Measurements from ENCODE around the gene ZNF816. TPM values are rescaled to one million over a fixed set of nuclear protein-coding genes. Genes with fewer than 3 reads are reported as not detected.
A peak's percentile ranks its signal among the peaks of the same experiment; 100 is the strongest.

The ZNF816 gene
- 10.4 and 12.3 TPM in 2 replicates for total RNA-seq (2014; rRNA removed; shearing (Covaris generic))

GRCh38 chr19:52962394-52963246, at the start of gene ZNF816:
Gene ZNF816 (minus strand): TSS chr19:52962881. CDS start chr19:52956089, 6,792 bp downstream.
- DNase-seq, result peak; percentile 97
- Histone ChIP-seq H3K4me3 (peak within 1 kb of the TSS; percentile 76), H3K9me3 (replicated peaks) (0 out of 2 replicates have a peak, but pooled peaks cover 2% of the 10 kb centered on the region), H3K27me3 (no peaks in the 10 kb centered on the region), H3K4me1 (no peaks in the 10 kb centered on the region), H3K27ac (peak within 1 kb of the TSS; percentile 51), H3K36me3 (no peaks in the 10 kb centered on the region)

DNA sequence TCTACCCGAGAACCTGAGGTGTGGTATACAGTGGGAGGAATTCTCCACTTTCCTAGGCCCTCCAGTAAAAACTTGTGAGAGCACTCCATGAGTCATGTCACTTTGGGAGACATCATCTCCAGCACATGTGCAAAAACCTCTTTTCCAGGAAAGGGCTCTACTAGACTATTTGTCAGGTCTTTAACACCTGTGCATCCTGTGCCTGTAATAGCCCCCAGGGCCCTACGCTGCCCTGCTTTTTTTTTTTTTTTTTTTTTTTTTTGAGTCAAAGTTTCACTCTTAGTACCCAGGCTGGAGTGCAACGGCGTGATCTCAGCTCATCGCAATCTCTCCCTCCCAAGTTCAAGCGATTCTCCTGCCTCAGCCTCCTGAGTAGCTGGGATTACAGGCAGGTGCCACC, 49.3 kb upstream of the ZNF816 start:
- Histone ChIP-seq H3K4me3 (no peak overlapping the region), H3K36me3 (no peaks in the 10 kb centered on the region), H3K27me3 (no peaks in the 10 kb centered on the region), H3K27ac (no peak overlapping the region), H3K4me1 (no peaks in the 10 kb centered on the region), H3K9me3 (replicated peaks) (no peaks in the 10 kb centered on the region)
- no peak for DNase-seq

DNA sequence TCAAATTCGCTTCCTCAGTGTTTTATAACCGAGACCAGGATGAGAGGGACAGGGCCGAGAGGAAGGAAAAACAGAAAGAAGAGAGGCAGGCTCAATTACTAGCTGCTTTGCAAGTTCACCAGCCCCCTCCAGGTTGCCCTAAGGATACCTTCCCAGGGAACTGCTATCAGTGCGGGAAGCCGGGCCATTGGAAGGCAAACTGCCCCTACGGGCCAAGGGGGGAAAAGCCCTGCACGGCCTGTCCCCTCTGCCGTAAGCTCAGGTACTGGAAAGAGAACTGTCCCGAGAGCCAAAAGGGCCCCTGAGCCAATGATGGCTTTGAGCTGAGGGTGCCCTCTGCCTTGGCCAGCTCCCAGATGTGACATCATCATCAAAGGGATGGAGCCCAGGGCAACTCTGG, 47.8 kb upstream of the ZNF816 start:
- no peaks in the 10 kb centered on the region for H3K27me3 ChIP-seq
- no peak overlapping the region for H3K27ac ChIP-seq
- no peaks in the 10 kb centered on the region for H3K9me3 ChIP-seq (replicated peaks)
- DNase-seq, result no peak
- H3K36me3 ChIP-seq, result no peaks in the 10 kb centered on the region
- H3K4me3 ChIP-seq, result no peak overlapping the region
- H3K4me1 ChIP-seq, result no peaks in the 10 kb centered on the region

DNA sequence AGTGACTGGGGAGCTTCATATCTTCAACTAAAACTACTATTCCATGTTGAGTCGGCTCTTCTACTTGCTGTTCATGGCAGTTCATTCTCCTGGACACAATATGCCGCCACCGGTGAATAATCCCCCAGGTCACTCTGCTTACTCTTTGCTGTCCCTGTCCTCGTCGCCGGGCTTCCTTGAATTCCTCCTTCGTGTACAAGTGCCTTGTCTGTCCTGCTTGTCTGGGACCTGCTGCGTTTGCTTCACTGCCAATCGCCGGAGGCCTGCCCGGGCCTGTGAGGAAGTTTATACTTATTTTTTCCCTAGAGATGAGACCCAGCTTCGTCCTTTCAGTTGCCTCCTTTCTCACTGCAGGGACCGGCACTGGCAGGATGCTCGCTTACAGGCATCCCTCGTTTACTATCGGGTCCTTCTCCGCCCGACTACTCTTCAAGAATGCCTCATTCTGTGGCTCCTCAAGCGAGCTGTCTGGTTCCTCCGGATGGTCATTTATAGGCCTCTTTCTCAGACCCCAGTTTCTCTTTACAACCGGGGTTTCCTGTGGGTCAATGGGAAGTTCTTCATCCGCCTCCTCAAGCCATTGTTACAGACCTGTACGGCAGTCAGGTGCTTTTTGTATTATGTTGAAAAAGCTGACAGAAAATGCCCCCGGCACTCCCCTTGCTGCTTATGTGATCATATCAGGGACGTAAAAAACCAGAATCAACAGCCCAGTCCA, 45.5 kb upstream of the ZNF816 start:
- Histone ChIP-seq H3K4me1 (no peaks in the 10 kb centered on the region), H3K36me3 (no peaks in the 10 kb centered on the region), H3K27ac (no peak overlapping the region), H3K9me3 (replicated peaks) (no peaks in the 10 kb centered on the region), H3K27me3 (no peaks in the 10 kb centered on the region), H3K4me3 (no peak overlapping the region)
- DNase-seq, result no peak

GRCh38 chr19:53007606-53008005, 44.9 kb upstream of the ZNF816 start:
- no peak for DNase-seq
- H3K4me1 ChIP-seq, result no peaks in the 10 kb centered on the region
- H3K4me3 ChIP-seq, result no peak overlapping the region
- no peaks in the 10 kb centered on the region for H3K27me3 ChIP-seq
- H3K36me3 ChIP-seq, result no peaks in the 10 kb centered on the region
- H3K9me3 ChIP-seq (replicated peaks), result no peaks in the 10 kb centered on the region
- H3K27ac ChIP-seq, result no peak overlapping the region

DNA sequence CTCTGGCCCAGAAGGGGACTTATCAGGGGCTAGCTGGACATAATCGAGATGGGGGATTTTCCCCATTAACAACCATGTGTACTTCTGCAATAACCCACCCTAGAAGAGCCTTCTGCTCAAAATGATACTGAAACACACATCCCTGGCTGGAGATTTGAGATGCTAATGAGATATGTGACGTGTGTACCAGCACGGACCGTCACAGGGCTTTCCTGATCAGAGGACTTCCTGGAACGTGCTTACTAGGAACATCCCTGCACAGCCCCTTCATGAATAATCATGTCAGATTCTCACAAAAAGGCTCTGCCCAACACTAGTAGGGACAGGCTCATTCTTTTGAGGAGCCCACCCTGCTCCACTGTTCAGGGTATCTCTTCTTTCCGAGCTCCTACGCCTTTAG, 44.5 kb upstream of the ZNF816 start:
- H3K9me3 ChIP-seq (replicated peaks), result no peaks in the 10 kb centered on the region
- no peak overlapping the region for H3K27ac ChIP-seq
- no peak overlapping the region for H3K4me3 ChIP-seq
- no peaks in the 10 kb centered on the region for H3K36me3 ChIP-seq
- H3K27me3 ChIP-seq, result no peaks in the 10 kb centered on the region
- H3K4me1 ChIP-seq, result no peaks in the 10 kb centered on the region
- no peak for DNase-seq

GRCh38 chr19:53004242-53004641, 41.6 kb upstream of the ZNF816 start:
- Histone ChIP-seq H3K4me3 (no peak overlapping the region), H3K4me1 (no peaks in the 10 kb centered on the region), H3K36me3 (no peaks in the 10 kb centered on the region), H3K27me3 (no peaks in the 10 kb centered on the region), H3K27ac (no peak overlapping the region), H3K9me3 (replicated peaks) (no peaks in the 10 kb centered on the region)
- no peak for DNase-seq

GRCh38 chr19:53002479-53002878, 39.8 kb upstream of the ZNF816 start:
- Histone ChIP-seq H3K4me3 (no peak overlapping the region), H3K27ac (no peak overlapping the region), H3K9me3 (replicated peaks) (no peaks in the 10 kb centered on the region), H3K27me3 (no peaks in the 10 kb centered on the region), H3K4me1 (no peaks in the 10 kb centered on the region), H3K36me3 (no peaks in the 10 kb centered on the region)
- no peak for DNase-seq

- H3K9me3 ChIP-seq (replicated peaks), result no peaks in the 10 kb centered on the region
- no peaks in the 10 kb centered on the region for H3K36me3 ChIP-seq
- H3K4me1 ChIP-seq, result no peaks in the 10 kb centered on the region
- H3K4me3 ChIP-seq, result no peak overlapping the region
- H3K27ac ChIP-seq, result no peak overlapping the region
- DNase-seq, result no peak
- no peaks in the 10 kb centered on the region for H3K27me3 ChIP-seq
These were observed 35.3 kb upstream of the ZNF816 start for GRCh38 chr19:52997975-52998374.

DNA sequence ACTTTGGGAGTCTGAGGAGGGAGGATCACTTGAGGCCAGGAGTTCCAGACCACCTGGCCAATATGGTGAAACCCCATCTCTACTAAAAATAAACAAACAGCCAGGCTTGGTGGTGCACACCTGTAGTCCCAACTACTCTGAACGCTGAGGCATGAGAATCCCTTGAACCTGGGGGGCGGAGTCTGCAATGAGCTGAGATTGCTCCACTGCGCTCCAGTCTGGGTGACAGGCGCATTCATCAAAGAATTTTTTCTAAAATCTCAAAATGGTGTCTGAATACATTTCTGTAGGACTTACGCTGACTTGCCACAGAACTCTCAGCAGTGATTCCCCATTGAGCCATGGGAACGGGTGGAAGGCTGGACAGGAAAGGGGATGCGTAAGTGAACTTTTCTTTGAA, 33.0 kb upstream of the ZNF816 start:
- no peaks in the 10 kb centered on the region for H3K27me3 ChIP-seq
- no peaks in the 10 kb centered on the region for H3K9me3 ChIP-seq (replicated peaks)
- no peaks in the 10 kb centered on the region for H3K4me1 ChIP-seq
- no peak for DNase-seq
- no peak overlapping the region for H3K4me3 ChIP-seq
- no peaks in the 10 kb centered on the region for H3K36me3 ChIP-seq
- no peak overlapping the region for H3K27ac ChIP-seq

DNA sequence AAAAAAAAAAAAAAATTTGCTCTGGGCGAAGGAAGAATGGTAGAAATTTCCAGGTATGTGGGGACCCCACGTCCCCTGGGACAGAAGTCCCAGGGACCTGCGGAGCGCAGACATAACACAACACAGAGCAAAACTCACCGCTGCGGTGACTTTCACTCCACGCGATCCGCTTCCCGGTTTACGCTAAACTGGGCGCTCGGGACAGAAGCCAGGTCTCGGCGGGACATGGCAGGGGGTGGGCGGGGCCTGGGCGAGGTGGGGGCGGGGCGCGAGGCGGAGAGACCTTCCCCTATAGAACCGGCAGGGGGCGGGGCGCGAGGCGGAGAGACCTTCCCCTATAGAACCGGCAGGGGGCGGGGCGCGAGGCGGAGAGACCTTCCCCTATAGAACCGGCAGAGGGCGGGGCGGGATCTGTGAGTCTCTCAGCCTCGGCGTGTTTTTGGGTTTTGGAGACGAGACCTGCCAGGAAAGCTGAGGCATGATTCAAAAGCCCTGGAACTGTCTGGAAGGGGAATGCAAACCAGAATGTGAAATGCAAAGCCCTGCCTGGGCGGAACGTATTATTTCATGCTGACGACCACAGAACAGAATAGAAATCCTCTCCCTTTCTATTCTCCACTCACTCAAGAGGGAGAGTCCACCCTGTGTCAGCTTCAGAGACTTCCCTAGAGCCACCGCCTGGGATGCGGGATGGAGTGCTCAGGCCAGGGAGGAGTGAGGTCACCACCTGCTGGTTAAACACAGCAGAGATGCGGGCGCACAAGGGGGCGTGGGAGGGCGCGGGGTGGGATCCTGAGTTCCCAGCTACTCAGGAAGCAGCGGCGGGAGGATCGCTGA, 30.9 kb upstream of the ZNF816 start:
- Histone ChIP-seq H3K4me1 (no peaks in the 10 kb centered on the region), H3K27ac (no peak overlapping the region), H3K9me3 (replicated peaks) (no peaks in the 10 kb centered on the region), H3K4me3 (peak overlapping the region; percentile 52), H3K36me3 (no peaks in the 10 kb centered on the region), H3K27me3 (no peaks in the 10 kb centered on the region)
- peak; percentile 67 to 76 for DNase-seq

DNA sequence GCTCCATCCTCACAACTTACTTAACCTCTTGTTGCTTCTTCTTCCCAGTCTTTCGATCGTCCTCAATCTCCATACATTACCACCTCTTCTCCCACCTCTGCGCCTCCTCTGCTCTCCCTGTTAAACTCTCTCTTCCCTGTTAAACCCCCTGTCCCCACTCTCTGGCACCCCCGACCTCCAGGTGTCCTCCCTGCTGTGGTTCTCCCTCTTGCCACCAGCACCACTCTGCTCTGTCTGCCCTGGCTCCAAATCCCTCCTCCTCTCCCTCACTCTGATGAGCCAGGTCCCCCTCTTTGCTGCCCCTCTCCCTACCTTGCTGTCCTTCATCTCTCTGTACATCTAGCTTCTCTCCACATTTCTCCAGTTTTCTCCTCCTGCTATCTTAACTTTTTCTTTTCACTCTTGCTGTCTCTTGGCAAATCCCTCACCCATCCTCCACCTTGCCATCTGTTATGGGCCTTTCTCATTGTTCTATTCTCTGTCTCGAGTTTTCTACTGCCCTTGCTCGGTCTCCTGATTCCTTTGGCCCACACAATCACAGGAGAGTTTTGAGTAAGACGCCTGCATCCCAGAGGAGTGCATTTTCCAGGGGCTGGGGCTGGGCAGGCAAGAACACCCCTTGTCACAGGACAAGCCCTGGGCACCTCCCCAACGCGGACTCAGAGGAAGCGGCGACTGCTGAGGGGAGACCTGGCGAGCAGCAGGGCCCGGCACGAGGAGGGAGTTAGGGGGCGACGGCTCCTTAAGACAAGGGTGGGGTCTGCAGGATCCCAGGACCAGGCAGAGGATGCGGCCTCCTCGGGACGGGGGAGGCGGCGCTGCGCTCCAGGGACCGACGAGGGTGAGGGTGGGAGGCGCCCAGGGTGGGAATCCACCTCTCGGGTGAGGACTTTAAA, 29.7 kb upstream of the ZNF816 start:
- no peaks in the 10 kb centered on the region for H3K9me3 ChIP-seq (replicated peaks)
- no peaks in the 10 kb centered on the region for H3K4me1 ChIP-seq
- no peaks in the 10 kb centered on the region for H3K27me3 ChIP-seq
- H3K27ac ChIP-seq, result no peak overlapping the region
- peak in 1 of 2 experiments; percentile 17 for DNase-seq
- H3K4me3 ChIP-seq, result peak overlapping the region; percentile 52
- H3K36me3 ChIP-seq, result no peaks in the 10 kb centered on the region

- Histone ChIP-seq H3K27ac (no peak overlapping the region), H3K36me3 (no peaks in the 10 kb centered on the region), H3K9me3 (replicated peaks) (no peaks in the 10 kb centered on the region), H3K4me1 (no peaks in the 10 kb centered on the region), H3K27me3 (no peaks in the 10 kb centered on the region), H3K4me3 (no peak overlapping the region)
- DNase-seq, result no peak
These were observed 28.8 kb upstream of the ZNF816 start for GRCh38 chr19:52991484-52991883.
